ENCODE results near the gene SUMF1.

The SUMF1 gene

DNA sequence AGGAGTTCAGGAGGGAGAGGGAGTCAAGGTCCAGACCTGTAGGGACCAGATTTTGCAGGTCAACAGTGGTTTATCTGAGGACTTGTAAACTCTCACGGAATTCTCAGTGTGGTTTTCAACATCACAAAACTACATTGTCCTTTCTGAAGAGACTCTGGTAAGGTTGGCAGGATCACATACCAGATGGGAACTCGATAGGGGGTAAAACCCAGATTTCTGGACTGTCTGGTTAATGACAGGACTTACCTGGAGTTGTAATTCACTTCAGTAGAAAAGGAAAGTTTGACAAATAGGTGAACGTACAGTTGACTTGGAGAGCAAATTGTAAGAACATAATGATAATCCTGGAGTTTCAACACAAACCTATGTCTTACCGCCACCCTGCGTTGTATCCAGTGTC lies 31.4 kb upstream of the SUMF1 start:
- DNase-seq (ENCODE audit: extremely low spot score): no peak
- no peak for TF ChIP-seq ELF4 (IDR thresholded peaks at IDR 0.05)
- TF ChIP-seq FOXA1 (IDR thresholded peaks at IDR 0.05): no peak
- TF ChIP-seq ZNF384 (IDR thresholded peaks at IDR 0.05): no peak
- TF ChIP-seq FOXM1 (IDR thresholded peaks at IDR 0.05; ENCODE audit: borderline replicate concordance): no peak
- CTCF ChIA-PET: no interaction called here
- POLR2A ChIA-PET: no interaction called here

GRCh38 chr3:4497843-4498324 lies 30.8 kb upstream of the SUMF1 start:
- ChIA-PET CTCF (no interaction called here), POLR2A (no interaction called here)
- DNase-seq (ENCODE audit: extremely low spot score): no peak
- no peak for TF ChIP-seq TARDBP (IDR thresholded peaks at IDR 0.05)
- TF ChIP-seq PKNOX1 (IDR thresholded peaks at IDR 0.05): no peak
- no peak for TF ChIP-seq FOXK2 (IDR thresholded peaks at IDR 0.05)
- no peak for TF ChIP-seq SUZ12 (IDR thresholded peaks at IDR 0.05)
- no peak for TF ChIP-seq ZNF384 (IDR thresholded peaks at IDR 0.05)
- no peak for TF ChIP-seq SP1 (IDR thresholded peaks at IDR 0.05)
- no peak for TF ChIP-seq L3MBTL2 (conservative IDR thresholded peaks at IDR 0.05)
- TF ChIP-seq FOXM1 (IDR thresholded peaks at IDR 0.05; ENCODE audit: borderline replicate concordance): no peak

- no peak for TF ChIP-seq NFRKB (IDR thresholded peaks at IDR 0.05)
- TF ChIP-seq TARDBP (IDR thresholded peaks at IDR 0.05): no peak
- no peak for TF ChIP-seq SUZ12 (IDR thresholded peaks at IDR 0.05)
- no peak for TF ChIP-seq CTBP1 (IDR thresholded peaks at IDR 0.05; ENCODE audit: borderline replicate concordance)
- no peak for TF ChIP-seq SP1 (IDR thresholded peaks at IDR 0.05)
- TF ChIP-seq L3MBTL2 (conservative IDR thresholded peaks at IDR 0.05): no peak
- no peak for TF ChIP-seq ZNF384 (IDR thresholded peaks at IDR 0.05)
- TF ChIP-seq PKNOX1 (IDR thresholded peaks at IDR 0.05): no peak
- TF ChIP-seq FOXK2 (IDR thresholded peaks at IDR 0.05): no peak
- TF ChIP-seq FOXM1 (IDR thresholded peaks at IDR 0.05; ENCODE audit: borderline replicate concordance): no peak
- no peak for TF ChIP-seq ARNT (IDR thresholded peaks at IDR 0.05)
- TF ChIP-seq BHLHE40 (IDR thresholded peaks at IDR 0.05; ENCODE audit: borderline replicate concordance): no peak
- no peak for TF ChIP-seq ELF4 (IDR thresholded peaks at IDR 0.05)
- no peak for TF ChIP-seq HDGF (IDR thresholded peaks at IDR 0.05; ENCODE audit: borderline replicate concordance)
- DNase-seq (ENCODE audit: extremely low spot score): no peak
- POLR2A ChIA-PET: no interaction called here
- CTCF ChIA-PET: no interaction called here
Observed at GRCh38 chr3:4497005-4497692, 30.1 kb upstream of the SUMF1 start.

GRCh38 chr3:4496087-4496452 lies 29.0 kb upstream of the SUMF1 start:
- CTCF ChIA-PET: interaction anchor here (1.7 kb wide), 1 partner anchor 138 kb away, joined by 9 read pairs; no protein-coding TSS in a partner anchor
- TF ChIP-seq SUZ12 (IDR thresholded peaks at IDR 0.05) (no peak), ARNT (IDR thresholded peaks at IDR 0.05) (no peak), CTBP1 (IDR thresholded peaks at IDR 0.05; ENCODE audit: borderline replicate concordance) (no peak), FOXM1 (IDR thresholded peaks at IDR 0.05; ENCODE audit: borderline replicate concordance) (no peak), ZNF384 (IDR thresholded peaks at IDR 0.05) (no peak), LEF1 (IDR thresholded peaks at IDR 0.05; ENCODE audit: borderline replicate concordance) (no peak), FOXK2 (IDR thresholded peaks at IDR 0.05) (no peak)
- DNase-seq (ENCODE audit: extremely low spot score): no peak
- POLR2A ChIA-PET: no interaction called here

DNA sequence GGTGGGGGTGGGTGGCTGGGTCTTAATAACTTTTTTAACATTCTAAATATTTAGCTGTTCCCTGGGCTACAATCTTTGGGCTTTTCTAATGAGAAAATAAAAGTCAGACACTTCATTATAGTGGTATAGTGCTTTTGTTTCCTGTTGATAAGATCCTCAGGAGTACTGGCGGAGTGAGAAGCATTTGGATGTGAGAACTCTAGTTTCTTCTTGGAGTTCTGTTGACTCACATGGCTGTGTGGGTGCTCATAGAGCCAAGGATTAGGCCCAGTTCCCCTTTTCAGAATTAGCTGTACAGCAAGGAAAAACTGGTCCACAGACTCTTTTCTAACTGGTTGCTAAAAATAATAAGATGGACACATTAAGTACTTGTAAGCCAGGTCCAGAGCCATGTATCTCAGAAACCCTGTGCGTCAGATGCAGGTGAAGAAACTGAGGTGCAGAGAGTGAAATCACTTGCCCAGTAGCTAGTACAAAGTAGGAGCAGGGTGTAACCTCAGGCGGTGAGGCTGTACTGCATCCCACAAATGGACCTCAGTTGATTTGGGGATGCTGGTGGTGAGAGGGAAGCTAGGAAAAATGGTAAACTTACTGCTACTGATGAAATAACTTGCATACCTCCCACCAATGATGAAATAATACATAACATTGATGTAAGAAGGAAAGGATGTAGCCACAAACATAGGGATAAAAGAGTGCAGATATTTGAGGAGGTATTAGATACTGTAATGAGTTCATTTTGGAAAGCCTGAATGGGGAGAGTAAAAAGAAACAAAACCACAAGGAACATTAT lies 28.4 kb upstream of the SUMF1 start:
- ChIA-PET CTCF (interaction anchor here (1.0 to 1.7 kb wide), 2 partner anchors 13 to 138 kb away, joined by 3 to 9 read pairs; no protein-coding TSS in a partner anchor), POLR2A (no interaction called here)
- no peak for DNase-seq (ENCODE audit: extremely low spot score)
- TF ChIP-seq FOXK2 (IDR thresholded peaks at IDR 0.05) (no peak), SP1 (IDR thresholded peaks at IDR 0.05) (no peak), BHLHE40 (IDR thresholded peaks at IDR 0.05; ENCODE audit: borderline replicate concordance) (no peak), HDGF (IDR thresholded peaks at IDR 0.05; ENCODE audit: borderline replicate concordance) (no peak), NFRKB (IDR thresholded peaks at IDR 0.05) (no peak), LEF1 (IDR thresholded peaks at IDR 0.05; ENCODE audit: borderline replicate concordance) (no peak), ARNT (IDR thresholded peaks at IDR 0.05) (no peak), FOXM1 (IDR thresholded peaks at IDR 0.05; ENCODE audit: borderline replicate concordance) (no peak), PKNOX1 (IDR thresholded peaks at IDR 0.05) (no peak), ZNF384 (IDR thresholded peaks at IDR 0.05) (no peak), FOXA1 (IDR thresholded peaks at IDR 0.05) (no peak), TARDBP (IDR thresholded peaks at IDR 0.05) (no peak), ELF4 (IDR thresholded peaks at IDR 0.05) (no peak), CTBP1 (IDR thresholded peaks at IDR 0.05; ENCODE audit: borderline replicate concordance) (no peak), SUZ12 (IDR thresholded peaks at IDR 0.05) (no peak), L3MBTL2 (conservative IDR thresholded peaks at IDR 0.05) (no peak)

DNA sequence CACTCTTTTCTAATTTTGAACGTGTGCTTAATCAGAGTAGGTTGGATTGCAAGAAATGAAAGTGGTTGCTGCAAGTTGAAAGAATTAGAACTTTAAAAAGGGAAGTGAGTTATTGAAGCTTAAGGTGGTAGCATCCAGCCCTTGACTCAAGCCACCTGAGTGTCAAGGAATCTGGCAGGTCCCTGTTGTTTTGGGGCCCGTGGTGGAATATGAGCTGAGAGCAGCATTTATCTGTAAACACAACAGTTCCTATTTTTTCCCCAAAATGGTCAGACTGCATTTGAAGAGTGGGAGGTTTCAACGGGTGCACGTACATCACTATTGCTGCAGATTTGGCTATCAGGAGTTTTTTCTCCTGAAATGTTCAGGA lies 27.8 kb upstream of the SUMF1 start:
- DNase-seq (ENCODE audit: extremely low spot score): no peak
- no peak for TF ChIP-seq PKNOX1 (IDR thresholded peaks at IDR 0.05)
- TF ChIP-seq L3MBTL2 (conservative IDR thresholded peaks at IDR 0.05): no peak
- no peak for TF ChIP-seq BHLHE40 (IDR thresholded peaks at IDR 0.05; ENCODE audit: borderline replicate concordance)
- TF ChIP-seq ELF4 (IDR thresholded peaks at IDR 0.05): no peak
- no peak for TF ChIP-seq FOXK2 (IDR thresholded peaks at IDR 0.05)
- TF ChIP-seq LEF1 (IDR thresholded peaks at IDR 0.05; ENCODE audit: borderline replicate concordance): no peak
- TF ChIP-seq CTBP1 (IDR thresholded peaks at IDR 0.05; ENCODE audit: borderline replicate concordance): no peak
- no peak for TF ChIP-seq FOXA1 (IDR thresholded peaks at IDR 0.05)
- TF ChIP-seq FOXM1 (IDR thresholded peaks at IDR 0.05; ENCODE audit: borderline replicate concordance): no peak
- no peak for TF ChIP-seq SUZ12 (IDR thresholded peaks at IDR 0.05)
- TF ChIP-seq TARDBP (IDR thresholded peaks at IDR 0.05): no peak
- no peak for TF ChIP-seq HDGF (IDR thresholded peaks at IDR 0.05; ENCODE audit: borderline replicate concordance)
- TF ChIP-seq ZNF384 (IDR thresholded peaks at IDR 0.05): no peak
- no peak for TF ChIP-seq ARNT (IDR thresholded peaks at IDR 0.05)
- TF ChIP-seq SP1 (IDR thresholded peaks at IDR 0.05): no peak
- TF ChIP-seq NFRKB (IDR thresholded peaks at IDR 0.05): no peak
- POLR2A ChIA-PET: interaction anchor here (1.5 to 3.0 kb wide), 3 partner anchors 9 to 86 kb away, joined by 3 to 17 read pairs (median 10); no protein-coding TSS in a partner anchor
- CTCF ChIA-PET: interaction anchor here (1.0 to 1.7 kb wide), 2 partner anchors 14 to 139 kb away, joined by 3 to 9 read pairs; no protein-coding TSS in a partner anchor

All from HEK293T (cell line).